SK-N-SH treated with all-trans-retinoic acid at 6 μM for 48 hours (cell line): Measurements from ENCODE around the gene MMP2.

Source experiments
- ATAC-seq: fragments of 200-7000 bp; cut with Tn5 transposase; 3 replicates; pipeline ENCODE4 v1.9.1; 2020; ENCODE audit warnings: mild to moderate bottlenecking, moderate library complexity
- ARNTL ChIP-seq: fragments of 450-650 bp; formaldehyde crosslinking; IDR thresholded peaks from 2 replicates; pipeline ENCODE4 v1.5.0; 2020; ENCODE audit warnings: low read depth, mild to moderate bottlenecking, moderate library complexity, borderline replicate concordance
- BACH2 ChIP-seq: fragments of 250-450 bp; sonication (Bioruptor Pico); IDR thresholded peaks from 2 replicates; pipeline ENCODE4 v1.9.0; 2021; ENCODE audit warnings: mild to moderate bottlenecking, borderline replicate concordance
- CSDC2 ChIP-seq: fragments of 250-450 bp; sonication (Bioruptor Pico); IDR thresholded peaks from 2 replicates; pipeline ENCODE4 v1.5.0; 2020; ENCODE audit warnings: mild to moderate bottlenecking, moderate library complexity
- ESRRG ChIP-seq: fragments of 250-450 bp; sonication (Bioruptor Pico); IDR thresholded peaks from 2 replicates; pipeline ENCODE4 v1.6.1; 2021; ENCODE audit warnings: mild to moderate bottlenecking
- GLIS3 ChIP-seq: fragments of 250-450 bp; sonication (Bioruptor Pico); IDR thresholded peaks from 2 replicates; pipeline ENCODE4 v1.5.0; 2020; ENCODE audit warnings: mild to moderate bottlenecking, moderate library complexity
- ISL1 ChIP-seq: fragments of 250-450 bp; sonication (Bioruptor Pico); IDR thresholded peaks from 2 replicates; pipeline ENCODE4 v2.1.2; 2022; ENCODE audit warnings: mild to moderate bottlenecking, moderate library complexity
- OSR1 ChIP-seq: fragments of 250-450 bp; sonication (Bioruptor Pico); IDR thresholded peaks from 2 replicates; pipeline ENCODE4 v1.8.0; 2022; ENCODE audit warnings: moderate library complexity, mild to moderate bottlenecking, inconsistent platforms
- PATZ1 ChIP-seq: fragments of 250-450 bp; sonication (Bioruptor Pico); IDR thresholded peaks from 2 replicates; pipeline ENCODE4 v1.8.0; 2020; ENCODE audit warnings: mild to moderate bottlenecking, moderate library complexity, borderline replicate concordance
- POU6F1 ChIP-seq: fragments of 250-450 bp; sonication (Bioruptor Pico); IDR thresholded peaks from 2 replicates; pipeline ENCODE4 v1.8.0; 2021; ENCODE audit warnings: low read depth, mild to moderate bottlenecking, moderate library complexity, borderline replicate concordance
- PPARA ChIP-seq: fragments of 250-450 bp; sonication (Bioruptor Pico); IDR thresholded peaks from 2 replicates; pipeline ENCODE4 v1.5.0; 2020; ENCODE audit warnings: mild to moderate bottlenecking, borderline replicate concordance
- RARB ChIP-seq: fragments of 250-450 bp; sonication (Bioruptor Pico); IDR thresholded peaks from 2 replicates; pipeline ENCODE4 v1.8.0; 2021; ENCODE audit warnings: mild to moderate bottlenecking, moderate library complexity
- SNAI2 ChIP-seq: fragments of 250-450 bp; sonication (Bioruptor Pico); IDR thresholded peaks from 2 replicates; pipeline ENCODE4 v1.5.0; 2020; ENCODE audit warnings: mild to moderate bottlenecking, moderate library complexity
- TCF4 ChIP-seq: fragments of 250-450 bp; sonication (Bioruptor Pico); IDR thresholded peaks from 2 replicates; pipeline ENCODE4 v1.8.0; 2021; ENCODE audit warnings: mild to moderate bottlenecking, moderate library complexity, borderline replicate concordance
- TOX ChIP-seq: fragments of 250-450 bp; sonication (Bioruptor Pico); IDR thresholded peaks from 2 replicates; pipeline ENCODE4 v1.8.0; 2021; ENCODE audit warnings: mild to moderate bottlenecking, moderate library complexity, borderline replicate concordance
- ZC3H10 ChIP-seq: fragments of 250-450 bp; sonication (Bioruptor Pico); IDR thresholded peaks from 2 replicates; pipeline ENCODE4 v1.5.1; 2021; ENCODE audit warnings: mild to moderate bottlenecking, moderate library complexity
- ZFP3 ChIP-seq: fragments of 250-450 bp; sonication (Bioruptor Pico); IDR thresholded peaks from 2 replicates; pipeline ENCODE4 v1.5.0; 2020; ENCODE audit warnings: mild to moderate bottlenecking, moderate library complexity
- ZNF565 ChIP-seq: fragments of 450-650 bp; formaldehyde crosslinking; conservative IDR thresholded peaks from 2 replicates; pipeline ENCODE4 v1.5.0; 2020; ENCODE audit warnings: low read depth, mild to moderate bottlenecking, moderate library complexity
- ZNF70 ChIP-seq: fragments of 450-650 bp; formaldehyde crosslinking; IDR thresholded peaks from 2 replicates; pipeline ENCODE4 v1.5.0; 2020; ENCODE audit warnings: mild to moderate bottlenecking, moderate library complexity
- ZNF8 ChIP-seq: fragments of 450-650 bp; formaldehyde crosslinking; IDR thresholded peaks from 2 replicates; pipeline ENCODE4 v1.5.0; 2020; ENCODE audit warnings: mild to moderate bottlenecking, moderate library complexity
- TF ChIP-seq, protein P1 (sequence below): fragments of 250-450 bp; sonication (Bioruptor Pico); IDR thresholded peaks from 2 replicates; pipeline ENCODE4 v1.5.0; 2020; ENCODE audit warnings: mild to moderate bottlenecking, moderate library complexity

MMP2 gene

DNA sequence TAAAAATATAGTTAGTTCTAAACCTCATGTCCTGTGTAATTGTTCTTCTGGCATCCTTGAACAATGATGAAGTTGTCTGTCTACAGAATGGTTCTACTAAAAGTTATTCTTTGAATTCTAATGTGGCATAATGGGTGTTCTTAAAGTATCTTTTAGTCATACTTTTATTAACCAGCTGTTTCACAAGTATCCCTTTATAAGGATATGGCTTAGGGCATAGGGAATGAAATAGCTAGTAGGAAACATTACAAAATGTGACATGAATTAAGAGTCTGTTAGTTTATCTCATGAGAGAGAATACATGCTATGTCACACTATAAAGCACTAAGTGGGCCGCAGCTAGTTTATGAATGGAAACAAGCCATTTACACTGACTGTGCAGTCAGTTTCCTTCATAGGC lies 61.2 kb downstream of the MMP2 start:
- TF ChIP-seq PATZ1 (CRISPR knock-in tag) (no peak), ESRRG (no peak), TCF4 (no peak), PPARA (no peak), ZFP3 (no peak), ZNF70 (CRISPR knock-in tag) (no peak), TOX (CRISPR knock-in tag) (no peak), GLIS3 (no peak), SNAI2 (CRISPR knock-in tag) (no peak), ARNTL (CRISPR knock-in tag) (no peak), ZC3H10 (CRISPR knock-in tag) (no peak), ZNF565 (no peak), POU6F1 (CRISPR knock-in tag) (no peak), ZNF8 (CRISPR knock-in tag) (no peak)
- TF ChIP-seq, protein P1, sequence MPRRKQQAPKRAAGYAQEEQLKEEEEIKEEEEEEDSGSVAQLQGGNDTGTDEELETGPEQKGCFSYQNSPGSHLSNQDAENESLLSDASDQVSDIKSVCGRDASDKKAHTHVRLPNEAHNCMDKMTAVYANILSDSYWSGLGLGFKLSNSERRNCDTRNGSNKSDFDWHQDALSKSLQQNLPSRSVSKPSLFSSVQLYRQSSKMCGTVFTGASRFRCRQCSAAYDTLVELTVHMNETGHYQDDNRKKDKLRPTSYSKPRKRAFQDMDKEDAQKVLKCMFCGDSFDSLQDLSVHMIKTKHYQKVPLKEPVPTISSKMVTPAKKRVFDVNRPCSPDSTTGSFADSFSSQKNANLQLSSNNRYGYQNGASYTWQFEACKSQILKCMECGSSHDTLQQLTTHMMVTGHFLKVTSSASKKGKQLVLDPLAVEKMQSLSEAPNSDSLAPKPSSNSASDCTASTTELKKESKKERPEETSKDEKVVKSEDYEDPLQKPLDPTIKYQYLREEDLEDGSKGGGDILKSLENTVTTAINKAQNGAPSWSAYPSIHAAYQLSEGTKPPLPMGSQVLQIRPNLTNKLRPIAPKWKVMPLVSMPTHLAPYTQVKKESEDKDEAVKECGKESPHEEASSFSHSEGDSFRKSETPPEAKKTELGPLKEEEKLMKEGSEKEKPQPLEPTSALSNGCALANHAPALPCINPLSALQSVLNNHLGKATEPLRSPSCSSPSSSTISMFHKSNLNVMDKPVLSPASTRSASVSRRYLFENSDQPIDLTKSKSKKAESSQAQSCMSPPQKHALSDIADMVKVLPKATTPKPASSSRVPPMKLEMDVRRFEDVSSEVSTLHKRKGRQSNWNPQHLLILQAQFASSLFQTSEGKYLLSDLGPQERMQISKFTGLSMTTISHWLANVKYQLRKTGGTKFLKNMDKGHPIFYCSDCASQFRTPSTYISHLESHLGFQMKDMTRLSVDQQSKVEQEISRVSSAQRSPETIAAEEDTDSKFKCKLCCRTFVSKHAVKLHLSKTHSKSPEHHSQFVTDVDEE (CRISPR knock-in tag), result no peak

GRCh38 chr16:55542459-55543082 lies 63.6 kb downstream of the MMP2 start:
- peak; percentile 88 for ATAC-seq
- TF ChIP-seq OSR1 (CRISPR knock-in tag) (no peak), ISL1 (CRISPR knock-in tag) (peak; percentile 11; the same call in 1 of the 2 replicates)

More for the DNA sequence above, 61.2 kb downstream of the MMP2 start:
- no peak for ATAC-seq

DNA sequence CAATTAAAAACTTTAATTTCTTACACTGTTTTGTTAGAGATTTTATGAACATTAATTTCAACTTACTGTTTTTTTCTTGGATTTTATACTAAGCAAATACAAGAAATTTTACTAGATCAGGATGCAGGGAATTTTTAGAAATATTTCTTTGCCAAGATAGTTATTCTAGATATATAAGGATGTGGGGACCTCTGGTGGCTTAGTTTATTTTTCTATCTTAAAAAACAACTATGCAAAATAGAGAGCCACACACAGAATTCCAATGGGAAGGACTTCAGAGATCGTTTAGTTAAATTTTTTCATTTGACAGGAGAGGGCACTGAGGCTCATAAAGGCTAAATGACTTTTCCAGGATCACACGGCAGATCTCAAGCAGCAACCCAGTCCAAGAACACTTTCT lies 64.5 kb downstream of the MMP2 start:
- TF ChIP-seq CSDC2 (CRISPR knock-in tag) (no peak), GLIS3 (no peak)
- peak; percentile 73 for ATAC-seq

DNA sequence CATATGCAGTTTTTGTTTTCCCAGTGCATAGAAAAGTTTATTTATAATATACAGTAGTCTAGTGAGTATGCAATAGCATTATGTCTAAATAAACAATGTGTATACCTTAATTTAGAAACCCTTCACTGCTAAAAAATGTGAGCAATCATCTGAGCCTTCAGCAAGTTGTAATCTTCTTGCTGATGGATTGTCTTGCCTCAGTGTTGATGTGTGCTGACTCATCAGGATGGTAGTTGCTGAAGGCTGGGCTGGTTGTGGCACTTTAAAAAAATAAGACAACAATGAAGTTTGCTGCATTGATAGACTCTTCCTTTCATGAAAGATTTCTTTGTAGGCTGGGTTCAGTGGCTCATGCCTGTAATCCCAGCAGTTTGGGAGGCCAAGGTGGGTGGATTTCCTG lies 73.6 kb downstream of the MMP2 start:
- ATAC-seq, result peak; percentile 70

DNA sequence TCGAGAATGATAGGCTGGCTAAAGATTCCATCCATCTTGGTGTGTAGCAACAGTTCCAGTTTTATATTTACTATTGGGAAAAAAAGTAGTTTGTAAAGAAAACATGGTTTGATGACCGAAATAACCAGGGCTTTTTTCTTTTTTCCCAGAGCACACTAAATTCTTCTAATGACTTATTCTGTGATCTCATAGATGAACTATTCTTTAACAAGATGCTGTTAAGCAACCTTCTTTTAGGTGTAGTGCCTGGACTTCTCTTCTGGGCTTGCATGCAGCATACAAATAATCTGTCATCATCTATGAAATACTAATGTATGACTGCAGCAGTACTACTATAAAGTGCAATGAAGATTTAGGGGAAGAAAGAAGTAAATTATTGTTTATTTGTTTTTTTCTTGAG lies 76.4 kb downstream of the MMP2 start:
- ATAC-seq, result no peak
- TF ChIP-seq ZNF8 (CRISPR knock-in tag) (no peak), ARNTL (CRISPR knock-in tag) (no peak), BACH2 (CRISPR knock-in tag) (no peak), ESRRG (no peak)

More for the DNA sequence above, 73.6 kb downstream of the MMP2 start:
- TF ChIP-seq RARB (CRISPR knock-in tag) (no peak), ISL1 (CRISPR knock-in tag) (peak; percentile 42)
